Muscle of arm (tissue), 12 donors: ENCODE data around the gene VSX2. TPM values are rescaled to one million over a fixed set of nuclear protein-coding genes. Genes with fewer than 3 reads are reported as not detected.

Experiments
- DNase-seq: peaks from one replicate; pipeline ENCODE4 v3.0.0-alpha.2; 2013
- polyA plus RNA-seq, 12 donors: library from polyadenylated mRNA; unstranded; fragments of 120-200 nt; gene quantifications; one replicate each; pipeline ENCODE4 v1.2.1, GENCODE V29; 2013; ENCODE audit not compliant: insufficient read length in 12 of 12

The VSX2 gene
- polyA plus RNA-seq, 12 donors = not detected

DNA sequence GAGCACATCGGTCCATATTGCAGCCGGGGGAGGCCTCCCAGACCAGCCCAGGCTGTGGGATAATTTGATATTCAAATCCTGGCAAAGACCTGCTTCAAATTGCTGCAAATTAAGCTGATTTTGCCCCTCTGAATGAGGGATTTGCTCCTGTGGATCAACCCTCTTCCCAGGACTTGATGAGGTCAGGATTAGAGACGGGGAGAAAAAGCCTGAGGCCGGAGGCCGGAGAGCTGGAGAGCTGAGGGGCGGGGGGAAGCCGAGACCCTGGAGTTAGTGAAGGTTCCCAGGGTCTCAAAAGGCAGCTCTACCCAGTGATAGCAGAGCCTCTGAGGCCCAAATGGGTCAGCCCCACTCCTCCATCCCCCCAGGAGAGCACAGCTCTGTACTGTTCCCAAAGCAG, 17.5 kb upstream of the VSX2 start:
- DNase-seq = no peak

DNA sequence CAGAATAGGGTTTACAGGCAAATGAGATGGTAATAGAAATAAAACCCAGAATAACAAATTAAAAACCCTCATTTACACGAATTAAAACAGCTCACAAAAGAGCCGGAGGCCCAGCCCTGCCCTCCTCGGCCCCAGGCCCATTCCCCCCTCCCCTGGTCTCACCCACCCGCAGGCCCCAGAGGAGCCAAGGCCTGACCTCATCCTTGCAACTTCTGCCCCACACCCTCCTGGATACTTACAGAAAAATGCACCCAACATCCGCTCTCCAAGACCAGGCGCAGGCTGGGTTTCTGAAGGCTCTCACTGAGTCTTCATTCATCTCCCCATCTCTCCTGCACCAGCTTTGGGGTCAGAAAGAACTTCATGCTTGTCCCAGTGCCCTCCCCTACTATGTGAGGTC, 16.2 kb upstream of the VSX2 start:
- no peak for DNase-seq

DNA sequence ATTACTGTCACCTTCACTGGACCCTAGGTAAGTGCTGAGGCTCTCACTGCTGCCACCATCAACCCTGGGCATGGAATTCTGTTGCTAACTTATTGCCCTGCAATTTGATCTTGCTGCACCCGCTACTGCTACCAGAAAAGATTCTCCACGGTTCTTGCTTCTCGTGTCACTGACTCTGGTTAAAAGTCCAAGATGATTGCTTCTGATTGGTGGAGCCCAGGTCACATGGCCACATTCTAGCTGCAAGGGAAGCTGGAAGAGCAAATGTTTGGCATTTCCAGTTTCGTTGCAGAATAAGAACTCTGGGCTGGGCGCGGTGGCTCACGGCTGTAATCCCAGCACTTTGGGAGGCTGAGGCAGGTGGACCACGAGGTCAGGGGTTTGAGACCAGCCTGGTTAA, 7.5 kb upstream of the VSX2 start:
- DNase-seq = no peak

DNA sequence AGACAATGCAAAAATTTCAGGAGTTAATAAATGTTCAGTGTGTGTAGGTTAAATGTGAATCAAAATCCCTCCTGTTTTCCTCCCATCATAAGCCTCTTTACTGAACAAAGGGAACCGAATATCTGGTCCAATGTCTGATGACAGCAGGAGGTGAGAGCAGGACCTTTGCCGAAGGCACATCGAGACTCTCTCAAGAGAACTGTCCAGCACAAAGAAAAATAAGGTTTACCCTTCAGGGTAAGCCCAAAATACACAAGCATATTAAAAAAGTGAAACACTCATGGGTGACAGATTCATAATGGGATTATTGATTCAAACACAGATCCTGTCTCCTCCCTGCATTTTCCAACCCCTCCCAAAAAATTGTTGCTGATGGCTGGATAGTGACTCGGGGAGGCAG, 4.2 kb upstream of the VSX2 start:
- DNase-seq = no peak

DNA sequence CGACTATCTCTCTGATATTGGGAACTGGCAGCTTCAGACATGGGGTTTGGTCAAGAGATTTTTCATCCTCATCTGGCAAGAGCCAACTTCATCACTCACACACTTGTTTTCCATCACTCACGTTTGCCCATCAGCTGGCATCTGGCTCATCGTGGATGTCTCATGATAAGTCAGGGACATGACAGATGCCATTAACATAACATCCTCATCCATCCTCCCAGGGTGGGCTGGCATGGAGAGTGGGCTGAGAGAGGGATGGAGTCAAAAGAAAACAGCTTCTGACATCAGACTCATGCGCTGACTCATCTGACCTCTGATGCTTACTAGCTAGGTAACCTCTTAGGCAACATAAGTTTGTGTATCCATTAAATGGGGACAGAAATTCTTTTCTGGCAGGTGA, 1.8 kb upstream of the VSX2 start:
- DNase-seq = no peak

DNA sequence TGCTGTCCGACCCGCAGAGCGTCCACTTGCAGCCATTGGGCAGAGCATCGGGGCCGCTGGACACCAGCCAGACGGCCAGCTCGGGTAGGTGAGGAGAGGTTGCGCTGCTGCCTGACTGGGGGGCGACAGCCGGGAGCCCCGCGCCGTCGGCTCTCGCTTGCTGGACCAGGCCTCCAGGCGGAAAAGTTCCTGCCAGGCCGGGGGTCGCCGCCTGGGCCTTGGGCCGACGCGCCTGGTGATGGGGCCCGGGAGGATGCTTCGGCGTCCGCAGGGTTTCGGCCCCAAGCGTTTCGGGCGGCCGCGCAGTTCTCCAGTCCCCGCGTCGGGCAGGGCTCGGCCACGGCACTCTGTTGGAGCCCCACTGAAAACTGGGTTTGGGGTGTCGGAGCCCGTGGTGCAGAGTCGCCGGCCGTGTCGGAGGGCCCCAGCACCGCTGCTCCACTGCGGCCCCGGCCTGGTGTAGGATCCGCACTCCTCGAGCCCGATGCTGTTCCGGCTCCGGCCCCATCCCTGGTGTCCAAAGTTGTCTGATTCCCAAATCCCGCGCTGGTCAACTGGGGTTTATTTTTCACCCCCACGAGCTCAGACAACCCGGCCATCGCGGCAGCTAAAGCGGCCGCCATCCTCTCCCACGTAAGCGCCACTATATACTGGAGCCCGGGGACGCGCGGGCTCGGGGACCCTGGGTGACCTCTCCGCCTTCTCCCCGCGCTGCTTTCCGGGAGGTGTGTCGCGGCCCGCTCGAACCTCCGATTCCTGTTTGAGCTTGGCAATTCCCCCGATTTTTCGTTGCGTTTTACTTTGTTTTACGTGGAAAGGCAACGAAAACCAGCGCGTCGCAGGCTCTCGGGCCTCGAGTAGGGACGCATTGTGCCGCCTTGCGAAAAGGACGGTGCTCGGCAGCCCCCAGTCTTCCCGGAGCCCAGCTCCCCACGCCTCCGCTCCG, 872 bp downstream of the VSX2 start:
- no peak for DNase-seq

DNA sequence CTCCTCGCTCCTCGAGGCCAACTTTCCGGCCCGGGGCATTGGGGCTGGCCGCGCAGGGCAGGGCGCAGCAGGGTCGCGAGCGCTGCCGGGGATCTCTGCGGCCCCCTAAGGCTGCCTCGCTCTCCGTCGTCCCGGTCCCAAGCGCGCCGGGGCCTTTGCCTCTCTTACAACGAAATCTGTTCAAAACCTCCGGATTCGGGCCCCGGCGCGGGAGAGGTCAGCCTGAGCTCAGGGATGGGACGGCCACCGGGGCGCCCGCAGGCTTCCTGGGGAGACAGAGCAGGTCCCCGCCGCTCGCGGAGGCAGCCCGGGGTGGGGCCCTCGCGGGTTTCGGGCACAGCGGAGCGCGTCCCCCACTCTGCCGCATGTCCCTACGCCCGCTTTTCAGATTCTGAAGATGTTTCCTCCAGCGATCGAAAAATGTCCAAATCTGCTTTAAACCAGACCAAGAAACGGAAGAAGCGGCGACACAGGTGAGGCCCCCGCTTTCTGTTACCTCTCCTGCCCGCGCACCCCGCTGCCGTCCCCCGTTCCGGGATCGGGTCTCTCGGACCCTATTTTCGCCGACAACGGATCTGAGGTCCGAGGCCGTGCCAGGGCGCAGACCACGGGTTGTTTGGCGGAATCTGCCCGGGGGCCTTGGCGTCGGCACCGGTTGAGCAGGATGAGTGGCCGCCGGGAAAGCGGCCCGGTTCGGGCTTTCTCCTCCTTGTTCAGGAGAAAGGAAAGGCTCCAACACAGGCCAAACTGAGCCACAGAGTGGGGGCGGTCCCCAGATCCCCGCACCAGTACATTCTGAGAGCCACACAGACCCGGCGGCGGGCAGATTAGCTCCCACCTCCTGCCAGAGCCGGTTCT, 1.8 kb downstream of the VSX2 start:
- no peak for DNase-seq

DNA sequence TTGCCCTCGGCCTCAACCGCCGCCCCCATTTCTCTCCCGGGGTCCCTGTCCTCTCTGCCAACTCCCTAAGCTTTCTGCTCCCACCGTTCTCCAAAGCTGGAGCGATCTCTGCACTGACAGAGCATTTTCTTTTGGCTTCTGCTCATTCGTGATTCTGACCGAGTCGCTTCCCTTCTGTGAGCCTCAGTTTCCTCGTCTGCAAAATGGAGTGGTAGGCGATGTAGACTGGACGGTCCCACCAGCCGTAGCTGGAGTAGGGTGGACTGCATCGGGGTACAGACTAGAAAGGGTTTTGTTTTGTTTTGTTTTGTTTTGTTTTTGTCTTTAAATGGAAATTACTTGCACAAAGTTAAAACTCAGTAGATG, 2.4 kb downstream of the VSX2 start:
- no peak for DNase-seq

DNA sequence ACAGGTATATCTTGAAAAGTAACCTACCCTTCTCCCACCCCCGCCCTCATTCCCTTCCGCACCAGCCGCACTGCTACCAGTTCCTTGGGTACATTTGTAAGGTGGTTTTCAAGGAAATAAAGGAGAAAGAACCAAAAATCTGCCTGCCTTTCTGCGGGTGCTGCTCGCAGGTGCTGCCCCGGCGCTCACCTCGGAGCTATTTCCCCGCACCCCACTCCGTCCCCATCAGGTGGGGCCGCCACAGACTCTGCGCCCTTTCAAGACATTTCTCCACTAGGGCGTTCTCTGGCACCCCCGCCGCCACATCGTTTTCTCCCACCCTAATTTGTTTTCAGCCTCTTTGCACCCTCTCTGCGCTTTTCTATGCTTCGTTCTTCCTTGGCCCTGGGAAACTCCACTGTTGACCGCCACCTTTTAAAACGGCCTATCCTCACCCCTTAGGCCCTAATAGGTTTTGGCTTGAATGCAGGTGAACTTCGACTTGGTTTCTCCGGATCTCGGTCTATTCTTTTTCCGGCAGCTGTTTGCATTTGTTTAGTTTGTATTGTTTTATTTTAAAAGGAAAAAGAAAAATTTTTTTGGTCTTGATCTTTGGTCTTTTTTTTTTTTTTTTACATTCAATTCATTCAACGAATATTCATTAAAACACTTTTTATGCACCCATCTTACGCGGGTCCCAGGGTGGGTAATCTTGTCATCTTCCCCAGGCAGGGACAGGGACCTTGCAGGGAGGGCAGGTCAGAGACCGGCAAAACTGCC, 3.0 kb downstream of the VSX2 start:
- DNase-seq = no peak

DNA sequence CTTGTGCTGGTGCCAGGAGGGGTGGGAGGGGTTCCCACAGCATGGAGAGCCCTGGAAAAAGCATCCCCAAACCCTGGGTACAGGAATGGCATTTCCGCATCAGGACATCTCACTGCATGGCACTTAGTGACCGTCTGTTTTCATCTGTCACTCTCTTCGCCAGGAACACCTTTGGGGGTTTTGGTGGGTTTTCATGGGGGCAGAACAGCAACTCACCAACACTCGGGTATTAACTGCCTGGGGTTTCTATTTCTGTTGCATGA, 3.5 kb downstream of the VSX2 start:
- no peak for DNase-seq

DNA sequence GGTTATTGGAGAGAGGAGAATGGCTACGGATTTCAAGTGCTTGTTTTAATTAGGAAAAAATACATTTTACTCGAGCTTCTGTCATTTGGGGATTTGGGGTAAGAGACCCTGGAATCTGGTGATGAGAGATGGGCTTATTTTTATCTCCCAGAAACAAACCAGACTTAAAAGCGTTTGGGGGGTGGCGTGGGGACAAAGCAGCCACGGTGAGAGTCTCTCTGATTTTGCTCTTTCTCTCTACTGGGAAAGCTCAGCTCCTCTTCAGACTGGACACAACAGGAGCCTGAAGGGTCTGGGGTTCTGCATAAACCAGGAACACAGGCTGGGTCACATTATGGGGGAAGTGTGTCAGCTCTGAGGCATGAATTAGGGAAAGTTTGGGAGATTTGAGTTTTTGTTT, 3.8 kb downstream of the VSX2 start:
- DNase-seq = no peak

DNA sequence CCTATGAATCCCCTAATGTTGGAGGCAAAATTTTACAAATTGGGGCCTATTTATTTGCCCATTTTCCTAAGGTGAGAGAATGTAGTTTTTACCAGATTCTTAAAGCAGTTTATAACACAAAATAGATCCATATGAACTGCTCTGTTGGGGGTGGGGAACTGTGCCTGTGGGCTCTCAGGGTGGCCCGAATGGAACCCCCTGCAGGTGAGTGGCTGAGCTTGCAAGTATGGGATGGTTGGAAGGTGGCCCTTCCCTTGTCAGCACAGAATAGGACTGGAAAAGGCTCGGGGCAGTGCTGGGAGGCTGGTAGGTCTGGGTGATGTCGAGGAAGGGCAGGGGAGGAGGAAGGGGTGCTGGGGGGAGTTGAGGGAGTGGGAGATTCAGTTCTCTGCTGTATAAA, 4.9 kb downstream of the VSX2 start:
- no peak for DNase-seq

DNA sequence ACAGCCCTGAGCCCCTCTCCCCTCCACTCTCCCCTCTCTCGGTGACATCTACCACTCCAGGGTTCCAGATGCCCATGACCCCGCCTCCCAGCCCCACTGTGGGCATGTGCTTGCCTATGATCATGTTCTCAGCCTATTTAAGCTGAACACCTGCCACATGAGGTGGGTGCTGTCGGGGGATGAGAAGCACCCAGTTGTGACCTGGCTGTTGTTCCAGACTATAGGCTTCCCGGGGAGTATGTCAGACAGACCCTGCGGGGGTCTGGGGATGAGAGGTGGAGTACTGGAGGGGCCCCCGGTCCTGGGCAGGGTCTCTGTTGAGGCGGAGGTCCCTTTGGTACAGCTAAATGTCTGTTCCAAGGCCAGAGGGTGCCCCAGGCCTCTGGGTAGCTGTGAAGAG, 6.0 kb downstream of the VSX2 start:
- DNase-seq = no peak

DNA sequence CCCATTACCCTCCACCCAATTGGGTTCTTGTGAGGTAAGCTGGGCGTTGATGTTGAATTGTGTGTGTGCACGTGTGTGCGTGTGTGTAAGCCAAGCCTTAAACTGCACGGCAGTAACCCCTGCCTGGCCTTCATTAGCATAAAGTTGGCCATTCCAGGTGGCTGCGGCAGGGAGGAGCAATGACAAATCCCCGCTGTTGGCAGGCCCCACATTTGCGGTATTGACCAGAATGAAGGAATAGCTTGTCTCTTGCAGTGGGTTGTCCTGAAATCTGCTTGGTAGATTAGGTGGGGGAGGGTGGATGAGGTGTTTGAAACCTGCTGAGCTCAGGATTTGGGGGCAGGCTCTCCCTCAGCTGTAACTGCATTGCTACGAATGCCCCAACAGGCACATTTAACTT, 7.3 kb downstream of the VSX2 start:
- DNase-seq = no peak

DNA sequence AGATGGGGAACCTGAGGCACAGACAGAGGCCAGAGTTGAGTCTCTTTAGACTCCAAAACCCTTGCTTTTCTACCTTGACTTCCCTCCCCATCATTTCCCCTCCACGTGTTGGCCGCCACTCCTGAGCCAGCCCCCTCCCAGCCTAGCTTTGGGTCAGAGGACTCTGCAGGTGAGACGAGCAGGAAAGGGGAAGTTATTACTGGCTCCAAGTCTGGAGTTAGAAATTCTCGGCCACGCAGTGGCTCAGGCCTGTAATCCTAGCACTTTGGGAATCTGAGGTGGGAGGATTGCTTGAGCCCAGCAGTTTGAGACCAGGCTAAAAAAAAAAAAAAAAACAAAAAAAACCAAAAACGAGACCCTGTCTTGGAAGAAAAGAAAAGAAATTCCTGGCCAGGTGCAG, 8.8 kb downstream of the VSX2 start:
- DNase-seq = no peak

DNA sequence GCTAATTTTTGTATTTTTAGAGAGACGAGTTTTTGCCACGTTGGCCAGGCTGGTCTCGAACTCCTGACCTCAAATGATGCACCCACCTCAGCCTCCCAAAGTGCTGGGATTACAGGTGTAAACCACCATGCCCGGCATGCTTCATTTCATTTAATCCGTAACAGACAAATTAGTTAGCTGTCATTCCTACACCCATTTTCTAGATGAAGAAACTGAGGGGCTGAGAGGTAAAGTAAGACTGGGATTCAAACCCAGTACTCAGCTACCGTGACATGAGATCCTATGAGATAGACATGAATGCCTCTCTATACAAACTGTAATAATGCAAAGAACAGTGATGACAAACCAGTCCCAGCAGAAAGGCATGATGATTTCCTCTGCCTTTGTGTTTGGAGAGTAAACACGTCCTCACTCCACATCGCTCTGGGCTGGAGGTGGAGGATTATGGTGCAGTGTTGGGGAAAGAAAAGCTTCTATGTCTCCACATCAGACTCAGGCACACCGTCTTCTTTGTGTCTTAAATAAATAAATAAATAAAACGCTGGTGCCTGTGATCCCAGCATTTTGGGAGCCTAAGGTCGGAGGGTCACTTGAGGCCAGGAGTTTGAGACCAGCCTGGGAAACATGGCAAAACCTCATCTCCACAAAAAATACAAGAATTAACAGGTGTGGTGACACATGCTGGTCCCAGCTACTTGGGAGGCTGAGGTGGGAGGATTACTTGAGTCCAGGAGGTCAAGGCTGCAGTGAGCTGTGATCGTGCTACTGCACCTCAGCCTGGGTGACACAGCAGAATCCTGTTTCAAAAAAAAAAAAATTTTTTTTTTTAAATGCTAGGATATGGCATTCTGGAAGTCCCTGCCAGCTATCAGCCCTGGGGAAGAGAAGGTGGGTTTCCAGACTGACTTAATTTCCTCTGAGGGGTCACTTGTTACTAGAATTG, 10.5 kb downstream of the VSX2 start:
- DNase-seq = no peak

DNA sequence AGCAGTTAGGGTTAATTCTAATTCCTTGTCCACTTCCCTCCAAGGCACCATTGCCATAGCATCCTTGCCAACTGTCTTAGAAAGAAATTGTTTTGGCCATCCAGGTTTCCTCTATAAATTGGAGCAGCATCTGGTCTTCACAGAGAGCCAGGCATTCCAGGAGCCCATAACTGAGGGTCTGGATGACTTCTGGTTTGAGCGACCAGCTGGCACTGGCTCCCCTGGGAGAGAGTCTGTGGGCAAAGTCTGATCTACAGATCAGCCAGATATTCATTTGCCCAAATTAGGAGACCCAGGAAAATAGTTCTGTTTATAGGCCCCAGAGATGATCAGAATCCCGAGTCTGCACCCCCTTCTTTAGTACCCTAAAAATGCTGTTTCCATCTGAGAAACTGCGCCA, 16.0 kb downstream of the VSX2 start:
- DNase-seq = no peak

DNA sequence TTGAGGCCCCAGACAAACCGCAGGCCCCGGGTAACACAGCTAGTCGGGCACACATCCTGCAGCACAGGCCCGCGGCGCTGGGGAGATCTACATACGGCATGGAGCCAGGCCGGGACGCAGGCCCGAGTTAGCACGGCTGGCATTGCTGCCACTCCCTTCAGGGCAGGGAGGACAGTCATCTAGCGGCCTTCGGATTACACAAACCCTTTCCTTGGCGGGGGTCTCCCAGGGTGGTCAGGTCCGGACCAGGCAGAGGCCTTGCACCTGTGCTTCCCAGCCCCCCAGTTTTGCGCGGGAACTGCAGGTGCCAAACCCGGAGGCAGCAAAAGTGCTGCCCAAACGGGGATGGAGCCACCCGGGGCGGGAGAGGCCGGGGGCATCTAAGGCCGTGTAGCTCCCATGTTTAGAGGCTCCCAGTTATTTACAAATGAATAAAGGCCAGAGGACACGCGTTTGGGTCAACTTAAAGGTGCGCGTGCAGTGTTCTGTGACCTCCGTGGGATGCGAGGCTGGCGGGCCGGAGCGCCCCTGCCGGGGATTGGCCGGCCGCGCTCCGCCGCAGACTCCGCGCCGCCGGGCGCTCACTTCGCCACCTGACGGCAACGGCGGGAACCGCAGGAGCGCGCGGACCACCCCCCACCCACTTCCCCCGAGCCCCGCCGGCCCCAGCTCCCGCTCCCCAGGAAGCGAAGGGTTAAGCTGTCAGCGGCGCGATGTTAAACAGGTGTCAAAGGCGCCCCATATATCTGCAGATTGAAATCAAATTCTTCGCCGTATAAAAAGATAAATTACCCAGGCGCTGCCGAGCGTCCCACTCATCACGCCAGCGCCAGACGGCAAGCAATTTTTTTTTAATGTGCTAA, 18.1 kb downstream of the VSX2 start:
- DNase-seq = no peak

DNA sequence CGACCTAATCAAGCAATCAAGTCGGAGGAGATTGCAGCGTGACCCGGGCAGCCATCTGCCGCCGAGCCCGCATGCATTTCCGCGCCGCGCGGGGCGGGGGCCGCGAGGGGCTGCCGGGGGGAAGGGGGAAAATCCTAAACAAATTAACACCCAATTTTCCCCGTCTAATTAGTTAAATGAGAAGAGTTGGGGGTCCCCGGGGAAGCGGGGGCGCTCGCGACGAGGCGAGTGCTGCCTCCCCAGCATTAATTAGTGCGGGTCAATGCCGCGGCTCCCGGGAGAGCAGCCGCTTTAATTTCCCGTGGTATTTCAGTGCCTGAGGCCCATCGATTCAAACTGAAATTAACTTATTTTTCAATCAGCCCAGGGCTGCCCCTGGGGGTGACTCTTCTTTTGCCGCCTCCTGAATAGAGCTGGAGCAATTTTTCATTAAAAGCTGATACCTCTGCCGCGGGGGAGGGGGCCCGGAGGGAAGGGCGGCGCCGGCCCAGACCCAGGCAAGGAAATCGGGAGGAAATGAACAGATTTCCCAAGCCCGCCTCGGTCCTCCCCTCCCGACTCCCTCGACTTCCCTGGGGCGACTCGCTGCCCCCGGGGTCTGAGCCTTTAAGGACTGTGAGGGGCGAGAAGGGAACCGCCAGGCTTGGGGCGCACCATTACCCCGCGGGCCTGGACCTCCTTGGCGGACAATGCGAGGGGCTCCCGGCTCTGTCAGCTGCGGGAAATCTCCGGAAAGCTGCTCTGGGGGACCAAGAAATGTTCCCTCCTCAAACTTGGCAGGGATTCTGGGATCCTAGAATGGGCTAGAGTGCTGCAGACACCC, 18.9 kb downstream of the VSX2 start:
- DNase-seq = no peak

DNA sequence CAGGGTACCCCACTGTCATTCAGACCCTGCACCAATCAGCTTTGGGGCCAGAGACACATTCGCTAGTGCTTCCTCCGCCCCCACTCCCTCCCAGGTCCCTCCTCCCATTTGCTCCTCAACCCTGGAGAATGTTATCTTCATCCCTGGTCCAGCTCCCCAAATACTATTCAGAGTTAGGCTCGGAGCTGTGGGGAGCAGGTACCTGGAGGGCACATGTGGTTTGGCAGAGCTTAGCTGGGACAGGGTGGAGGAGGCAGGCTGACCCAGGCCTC, 19.5 kb downstream of the VSX2 start:
- no peak for DNase-seq
